Neuronal stem cell (in vitro differentiated cells): ENCODE measurements around the gene NPTX1.

Experiments
- DNase-seq: peaks from one replicate; pipeline ENCODE4 v3.0.0-alpha.2; 2013; ENCODE audit warnings: low spot score
- H2AFZ ChIP-seq: one replicate; pipeline ENCODE4 v1.6.1; 2013; ENCODE audit warnings: mild to moderate bottlenecking, low read length, inconsistent platforms
- H2AK5ac ChIP-seq: 2 replicates; pipeline ENCODE4 v1.6.1; 2013; ENCODE audit warnings: low read depth, mild to moderate bottlenecking, inconsistent platforms, low read length, moderate library complexity, mixed read lengths
- H2BK120ac ChIP-seq: 2 replicates; pipeline ENCODE4 v1.6.1; 2013; ENCODE audit warnings: low read depth, mild to moderate bottlenecking, inconsistent platforms, low read length, moderate library complexity, mixed read lengths
- H2BK12ac ChIP-seq: one replicate; pipeline ENCODE4 v1.6.1; 2013; ENCODE audit warnings: low read length, inconsistent platforms
- H2BK15ac ChIP-seq: 2 replicates; pipeline ENCODE4 v1.6.1; 2013; ENCODE audit warnings: mild to moderate bottlenecking, low read length, inconsistent platforms, mixed read lengths
- H2BK5ac ChIP-seq: one replicate; pipeline ENCODE4 v1.6.1; 2013; ENCODE audit warnings: inconsistent platforms, mild to moderate bottlenecking, low read length, moderate library complexity
- H3K14ac ChIP-seq: one replicate; pipeline ENCODE4 v1.6.1; 2013; ENCODE audit warnings: low read length, inconsistent platforms
- H3K18ac ChIP-seq: 2 replicates; pipeline ENCODE4 v1.6.1; 2013; ENCODE audit warnings: low read length, inconsistent platforms
- H3K23ac ChIP-seq: 2 replicates; pipeline ENCODE4 v1.6.1; 2013; ENCODE audit warnings: low read depth, mild to moderate bottlenecking, mixed read lengths, low read length, inconsistent platforms; ENCODE audit not compliant: poor library complexity
- H3K27ac ChIP-seq: replicated peaks from 3 replicates; pipeline ENCODE4 v1.5.1; 2013; ENCODE audit warnings: low read length, inconsistent platforms
- H3K27me3 ChIP-seq, 3 experiments: 2 replicates each; pipeline ENCODE4 v1.6.1; 2013; ENCODE audit warnings: low read length in 3 of 3, mild to moderate bottlenecking in 2 of 3, inconsistent platforms in 1 of 3, low read depth in 1 of 3, mixed read lengths in 1 of 3, moderate library complexity in 1 of 3; ENCODE audit not compliant: control insufficient read depth in 3 of 3, insufficient read depth in 3 of 3
- H3K36me3 ChIP-seq, 2 donors: replicated peaks in 1 of 2; 2 replicates each; pipeline ENCODE4 v1.6.1; 2013; ENCODE audit warnings: low read length in 2 of 2; ENCODE audit not compliant: control insufficient read depth in 2 of 2, insufficient read depth in 2 of 2
- H3K4ac ChIP-seq: 2 replicates; pipeline ENCODE4 v1.6.1; 2013; ENCODE audit warnings: inconsistent platforms, mild to moderate bottlenecking, low read length, moderate library complexity
- H3K4me1 ChIP-seq, 2 donors: 1 replicate in 1 of 2; 2 replicates in 1 of 2; pipeline ENCODE4 v1.6.1; 2013; ENCODE audit warnings: low read length in 2 of 2, low read depth in 1 of 2; ENCODE audit not compliant: control insufficient read depth in 2 of 2, insufficient read depth in 1 of 2
- H3K4me2 ChIP-seq: one replicate; pipeline ENCODE4 v1.6.1; 2013; ENCODE audit warnings: mild to moderate bottlenecking, low read length, inconsistent platforms; ENCODE audit not compliant: insufficient read depth, poor library complexity, severe bottlenecking
- H3K4me3 ChIP-seq, 2 donors: 2 replicates each; pipeline ENCODE4 v1.5.1; 2013; ENCODE audit warnings: low read length in 2 of 2, mild to moderate bottlenecking in 2 of 2, inconsistent platforms in 1 of 2, moderate library complexity in 1 of 2
- H3K79me1 ChIP-seq: one replicate; pipeline ENCODE4 v1.6.1; 2013; ENCODE audit warnings: low read depth, mild to moderate bottlenecking, inconsistent platforms, low read length, moderate library complexity
- H3K9ac ChIP-seq: one replicate; pipeline ENCODE4 v1.6.1; 2013; ENCODE audit warnings: mild to moderate bottlenecking, low read depth, low read length, inconsistent platforms; ENCODE audit not compliant: poor library complexity
- H3K9me3 ChIP-seq, 2 donors: replicated peaks in 1 of 2; 2 replicates each; pipeline versions ENCODE3 to v1.6.1; 2013; ENCODE audit warnings: low read length in 2 of 2, mild to moderate bottlenecking in 2 of 2, inconsistent platforms in 1 of 2, low read depth in 1 of 2, mixed read lengths in 1 of 2, moderate library complexity in 1 of 2; ENCODE audit not compliant: control insufficient read depth in 2 of 2, insufficient read depth in 1 of 2
- H4K8ac ChIP-seq: one replicate; pipeline ENCODE4 v1.6.1; 2013; ENCODE audit warnings: low read depth, mild to moderate bottlenecking, inconsistent platforms, low read length, moderate library complexity
- H4K91ac ChIP-seq: one replicate; pipeline ENCODE4 v1.6.1; 2013; ENCODE audit warnings: low read length, low read depth, mild to moderate bottlenecking, inconsistent platforms; ENCODE audit not compliant: poor library complexity
- WGBS, 2 donors: extraction: QIAGEN DNeasy Blood & Tissue Kit; methylation state at CpG; one replicate each; pipeline ENCODE4 v1.1.7; 2013; ENCODE audit warnings: missing lambda C conversion rate in 2 of 2, mixed read lengths in 1 of 2; ENCODE audit not compliant: insufficient read length in 2 of 2, insufficient replicate concordance in 1 of 2; ENCODE audit errors: extremely low coverage in 2 of 2; 5-methylcytosine and 5-hydroxymethylcytosine counted together

NPTX1 gene

DNA sequence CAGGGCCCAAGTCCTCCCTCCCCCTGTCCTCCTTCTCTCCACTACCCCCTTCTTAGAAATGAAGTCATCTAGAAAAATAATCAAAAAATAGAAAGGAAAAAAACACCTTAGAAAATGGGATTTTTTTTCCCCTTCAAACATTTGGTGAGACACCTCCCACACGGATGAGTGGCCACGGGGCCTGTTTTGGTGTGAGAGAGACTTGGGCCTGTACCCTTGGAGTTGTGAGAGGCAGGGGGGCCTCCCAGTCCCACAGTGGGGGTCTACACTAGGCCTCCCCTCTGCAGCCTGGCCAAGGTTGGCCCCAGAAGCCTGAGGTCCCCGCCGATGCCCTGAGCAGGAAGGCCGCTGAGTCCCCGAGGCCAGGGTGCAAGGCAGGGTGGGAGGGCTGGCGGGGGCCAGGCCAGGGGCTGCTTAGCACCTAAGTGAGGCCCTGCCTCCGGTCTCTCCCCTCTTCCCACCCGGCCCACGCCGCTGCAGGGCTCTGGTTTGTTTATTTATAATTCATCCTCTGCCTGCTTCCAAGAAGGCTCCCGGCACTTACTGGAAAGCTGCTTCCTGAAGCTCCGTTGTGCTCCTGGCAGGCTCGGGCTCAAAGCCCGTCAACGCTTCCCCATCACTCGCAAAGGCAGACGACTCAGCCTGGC, 26.4 kb downstream of the NPTX1 start:
- H2AFZ ChIP-seq, result peak overlapping the region; percentile 6
- H3K9me3 ChIP-seq, result no peaks in the 10 kb centered on the region
- peaks cover 0 to 27% (median 0%) of the 10 kb centered on the region in 3 experiments for H3K27me3 ChIP-seq
- H3K4ac ChIP-seq, result no peak overlapping the region
- H3K14ac ChIP-seq, result no peak overlapping the region
- no CpG with 5 or more reads among the region's 18 CpGs for WGBS, 2 donors
- H3K79me1 ChIP-seq, result no peaks in the 10 kb centered on the region
- H2BK12ac ChIP-seq, result no peak overlapping the region
- H3K4me2 ChIP-seq, result no peak overlapping the region
- H2BK120ac ChIP-seq, result no peak overlapping the region
- no peak overlapping the region for H3K18ac ChIP-seq
- H3K36me3 ChIP-seq, result no peaks in the 10 kb centered on the region
- no peak overlapping the region for H3K4me3 ChIP-seq
- H4K91ac ChIP-seq, result no peak overlapping the region
- no peak overlapping the region for H3K27ac ChIP-seq
- H4K8ac ChIP-seq, result no peak overlapping the region
- peak overlapping the region; percentile 85 for H3K23ac ChIP-seq
- peak overlapping the region; percentile 35 for H2AK5ac ChIP-seq
- H2BK15ac ChIP-seq, result no peak overlapping the region
- peaks cover 4 to 7% of the 10 kb centered on the region in 2 donors for H3K4me1 ChIP-seq
- no peak for DNase-seq
- H2BK5ac ChIP-seq, result no peak overlapping the region
- H3K9ac ChIP-seq, result no peak overlapping the region

GRCh38 chr17:80449194-80449929, 27.0 kb downstream of the NPTX1 start:
- Histone ChIP-seq H3K18ac (no peak overlapping the region), H3K4me1 (peaks cover 4 to 7% of the 10 kb centered on the region in 2 donors), H3K27me3 (peaks cover 0 to 32% (median 0%) of the 10 kb centered on the region in 3 experiments), H3K4ac (no peak overlapping the region), H3K79me1 (no peaks in the 10 kb centered on the region), H2BK5ac (no peak overlapping the region), H2BK15ac (no peak overlapping the region), H4K8ac (no peak overlapping the region), H3K4me3 (no peak overlapping the region), H2AK5ac (no peak overlapping the region), H3K9me3 (no peaks in the 10 kb centered on the region), H3K4me2 (no peak overlapping the region), H3K9ac (no peak overlapping the region), H4K91ac (no peak overlapping the region), H3K27ac (no peak overlapping the region), H2BK120ac (no peak overlapping the region), H3K14ac (no peak overlapping the region), H3K36me3 (no peaks in the 10 kb centered on the region), H3K23ac (no peak overlapping the region), H2AFZ (no peak overlapping the region), H2BK12ac (no peak overlapping the region)
- no peak for DNase-seq
- no CpG with 5 or more reads among the region's 27 CpGs for WGBS, 2 donors

DNA sequence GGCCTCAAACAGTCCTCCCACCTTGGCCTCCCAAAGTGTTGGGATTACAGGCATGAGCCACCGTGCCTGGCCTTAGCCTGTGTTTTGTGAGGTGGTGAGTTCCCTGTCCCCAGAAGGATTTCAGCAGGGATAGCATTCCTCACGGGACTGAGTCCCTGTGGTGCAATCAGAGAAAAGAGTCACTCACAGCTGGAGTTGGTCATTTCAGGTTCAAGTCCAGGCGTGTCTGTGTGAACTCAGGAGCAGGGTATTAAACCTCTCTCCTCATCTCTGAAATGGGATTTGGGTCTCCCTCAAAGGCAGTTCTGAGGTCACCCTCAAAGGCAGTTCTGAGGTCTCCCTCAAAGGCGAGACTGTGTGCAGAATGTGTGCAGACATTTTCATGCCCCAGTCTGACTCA, 28.6 kb downstream of the NPTX1 start:
- peaks cover 0 to 47% (median 2%) of the 10 kb centered on the region in 3 experiments for H3K27me3 ChIP-seq
- no peak overlapping the region for H2BK120ac ChIP-seq
- no peak overlapping the region for H2AFZ ChIP-seq
- H3K23ac ChIP-seq, result no peak overlapping the region
- H3K14ac ChIP-seq, result no peak overlapping the region
- H3K9me3 ChIP-seq, result no peaks in the 10 kb centered on the region
- no peak overlapping the region for H3K4ac ChIP-seq
- no peak overlapping the region for H4K8ac ChIP-seq
- no peaks in the 10 kb centered on the region for H3K36me3 ChIP-seq
- H3K4me2 ChIP-seq, result no peak overlapping the region
- H3K4me1 ChIP-seq, result peaks cover 4 to 6% of the 10 kb centered on the region in 2 donors
- no peak overlapping the region for H2BK5ac ChIP-seq
- H3K4me3 ChIP-seq, result no peak overlapping the region
- no peak overlapping the region for H2BK12ac ChIP-seq
- DNase-seq, result no peak
- WGBS, 2 donors, result no CpG with 5 or more reads among the region's 4 CpGs
- H3K79me1 ChIP-seq, result no peaks in the 10 kb centered on the region
- H2AK5ac ChIP-seq, result no peak overlapping the region
- no peak overlapping the region for H2BK15ac ChIP-seq
- H3K9ac ChIP-seq, result no peak overlapping the region
- H3K18ac ChIP-seq, result no peak overlapping the region
- H3K27ac ChIP-seq, result no peak overlapping the region
- H4K91ac ChIP-seq, result no peak overlapping the region

- no peak overlapping the region for H4K91ac ChIP-seq
- no peak overlapping the region for H2BK12ac ChIP-seq
- no peak overlapping the region for H2BK5ac ChIP-seq
- no peaks in the 10 kb centered on the region for H3K36me3 ChIP-seq
- no peak overlapping the region for H3K4me2 ChIP-seq
- no peak overlapping the region for H2AK5ac ChIP-seq
- H3K4me3 ChIP-seq, result no peak overlapping the region
- peaks cover 4 to 6% of the 10 kb centered on the region in 2 donors for H3K4me1 ChIP-seq
- H3K27me3 ChIP-seq, result peaks cover 0 to 48% (median 2%) of the 10 kb centered on the region in 3 experiments
- H3K4ac ChIP-seq, result no peak overlapping the region
- H3K18ac ChIP-seq, result no peak overlapping the region
- no peak overlapping the region for H2BK15ac ChIP-seq
- H3K14ac ChIP-seq, result no peak overlapping the region
- no peaks in the 10 kb centered on the region for H3K79me1 ChIP-seq
- H3K27ac ChIP-seq, result no peak overlapping the region
- no CpG with 5 or more reads among the region's 12 CpGs for WGBS, 2 donors
- H4K8ac ChIP-seq, result no peak overlapping the region
- no peak overlapping the region for H3K9ac ChIP-seq
- no peak overlapping the region for H3K23ac ChIP-seq
- no peak overlapping the region for H2AFZ ChIP-seq
- no peak for DNase-seq
- H3K9me3 ChIP-seq, result no peaks in the 10 kb centered on the region
- no peak overlapping the region for H2BK120ac ChIP-seq
These were observed 29.6 kb downstream of the NPTX1 start for GRCh38 chr17:80446645-80447405.
